CD4-positive, alpha-beta T cell (primary cell): ENCODE results near the gene MVD. TPM values are rescaled to one million over a fixed set of nuclear protein-coding genes. Genes with fewer than 3 reads are reported as not detected.

Experiments used
- ATAC-seq: fragments of 200-7000 bp; cut with Tn5 transposase; one replicate; pipeline ENCODE4 v1.10.0; 2022; ENCODE audit warnings: mild to moderate bottlenecking; ENCODE audit not compliant: poor library complexity
- CTCF ChIA-PET: fragments of 350-600 bp; sonication (Branson Sonifier 250); formaldehyde crosslinking; loops from one replicate; lab custom pipeline; 2021; ENCODE audit warnings: antibody characterized with exemption, inconsistent platforms; lab: Charles Lee
- POLR2A ChIA-PET: fragments of 350-600 bp; sonication (Branson Sonifier 250); formaldehyde crosslinking; loops from one replicate; lab custom pipeline; 2021; ENCODE audit warnings: antibody characterized with exemption, inconsistent platforms; lab: Charles Lee
- DNase-seq, 14 experiments: peaks; one replicate each; pipeline ENCODE4 v3.0.0-alpha.2; 2013 to 2020; ENCODE audit warnings: mixed read lengths in 2 of 14
- H3K27ac ChIP-seq, 2 donors: one replicate each; pipeline versions ENCODE4 v1.5.1 to v1.7.0; 2013; ENCODE audit warnings: low read length in 2 of 2, low read depth in 1 of 2, mild to moderate bottlenecking in 1 of 2
- H3K27me3 ChIP-seq, 2 experiments: 1 replicate in 1 of 2; 2 replicates in 1 of 2; pipeline versions ENCODE4 v1.6.1 to v1.7.0; 2013; ENCODE audit warnings: low read length in 2 of 2, control low read depth in 1 of 2, mild to moderate bottlenecking in 1 of 2, moderate library complexity in 1 of 2; ENCODE audit not compliant: insufficient read depth in 2 of 2, control insufficient read depth in 1 of 2
- H3K36me3 ChIP-seq: one replicate; pipeline ENCODE4 v1.6.1; 2013; ENCODE audit warnings: low read length, control low read depth; ENCODE audit not compliant: insufficient read depth
- H3K4me1 ChIP-seq: one replicate; pipeline ENCODE4 v1.6.1; 2013; ENCODE audit warnings: low read length, control low read depth; ENCODE audit not compliant: insufficient read depth
- H3K4me3 ChIP-seq: one replicate; pipeline ENCODE4 v1.5.1; 2013; ENCODE audit warnings: mild to moderate bottlenecking, low read length, moderate library complexity
- H3K9me3 ChIP-seq, 2 experiments: 1 replicate in 1 of 2; 2 replicates in 1 of 2; pipeline versions ENCODE4 v1.6.1 to v1.7.0; 2013; ENCODE audit warnings: low read length in 2 of 2, mild to moderate bottlenecking in 2 of 2, control low read depth in 1 of 2, moderate library complexity in 1 of 2; ENCODE audit not compliant: control insufficient read depth in 1 of 2, insufficient read depth in 1 of 2
- H3K27ac Mint-ChIP-seq: one replicate; pipeline ENCODE4 v1.8.0; 2020; ENCODE audit warnings: mixed read lengths
- H3K27me3 Mint-ChIP-seq: one replicate; pipeline ENCODE4 v1.8.0; 2021; ENCODE audit warnings: mixed read lengths
- H3K36me3 Mint-ChIP-seq: one replicate; pipeline ENCODE4 v1.8.0; 2021; ENCODE audit warnings: low read depth, mixed read lengths
- H3K4me1 Mint-ChIP-seq: one replicate; pipeline ENCODE4 v1.8.0; 2021; ENCODE audit warnings: low read depth, mixed read lengths
- H3K4me3 Mint-ChIP-seq: one replicate; pipeline ENCODE4 v1.8.0; 2020; ENCODE audit warnings: mild to moderate bottlenecking, mixed read lengths
- H3K9me3 Mint-ChIP-seq: one replicate; pipeline ENCODE4 v1.8.0; 2020; ENCODE audit warnings: mixed read lengths
- intact Hi-C, 2 experiments: fragments of 100-400 bp; cut with DNase I in 1 of 2; cut with micrococcal nuclease in 1 of 2; formaldehyde crosslinking; loops; one replicate each; pipeline versions ENCODE4 v1.15.1 to v1.9.0; 2023 to 2025; cut with DNase I, micrococcal nuclease
- total RNA-seq, 174 experiments: library from RNA in 2 of 174; stranded (reverse) in 2 of 174; gene quantifications; one replicate each; pipeline ENCODE4 v1.2.3 and lab custom pipeline; 2021 to 2026
- TF ChIP-seq, protein P1 (sequence below): fragments of 200-600 bp; IDR thresholded peaks from one replicate; pipeline ENCODE4 v1.8.0; 2022; ENCODE audit warnings: antibody characterized with exemption, mild to moderate bottlenecking

MVD gene
- total RNA-seq, 2 experiments from 2014 or later = 74.2 to 76.9 TPM

DNA sequence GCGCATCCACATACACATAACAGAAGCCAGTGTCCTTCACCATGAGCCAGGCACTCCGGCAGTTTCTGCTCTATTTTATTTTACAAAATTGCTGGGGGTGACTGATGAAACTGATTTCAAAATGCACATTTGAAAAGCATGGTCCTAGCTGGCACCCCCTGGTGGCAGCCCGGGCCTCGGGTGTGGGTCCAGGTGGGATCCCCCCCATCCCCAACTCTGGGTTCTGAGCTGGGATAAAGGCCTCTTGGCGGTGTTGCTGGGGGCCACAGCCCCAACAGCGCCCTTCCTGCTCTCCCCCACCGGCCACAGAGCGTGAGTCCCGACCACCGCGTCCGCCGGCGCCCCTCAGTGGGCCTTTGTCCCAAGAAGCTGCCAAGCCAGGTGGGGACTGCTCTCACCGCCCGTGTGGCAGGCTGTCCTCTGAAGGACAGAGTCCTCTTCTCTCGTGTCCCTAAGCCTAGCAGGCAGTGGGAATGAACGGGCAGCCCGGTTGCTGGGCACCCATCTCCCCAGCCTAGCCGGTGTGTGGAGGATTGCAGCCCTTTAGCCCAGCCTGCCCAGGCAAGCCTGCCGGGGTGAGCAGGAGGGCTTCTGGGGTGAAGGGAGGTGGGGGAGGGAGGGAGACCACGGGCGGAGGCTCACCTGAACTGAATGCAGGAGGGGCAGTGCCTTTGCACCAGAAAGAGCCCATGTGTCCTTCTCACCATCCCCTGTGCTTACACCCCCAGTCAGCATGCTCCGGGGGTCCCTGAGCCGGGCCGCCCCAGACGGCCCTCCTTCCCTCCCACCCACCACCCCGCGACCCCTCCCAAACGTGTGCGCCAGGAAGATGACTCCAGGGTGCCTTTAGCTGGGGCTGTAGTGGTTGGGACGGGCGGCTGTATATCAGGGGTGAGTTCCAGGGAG is 22.5 kb upstream of the MVD start:
- no peaks in the 10 kb centered on the region for H3K27me3 Mint-ChIP-seq
- intact Hi-C loops = loop anchor here (1.0 to 5.0 kb wide), 6 partner anchors 15 to 233 kb away; partner anchors contain the start of genes CYBA (in 2 of the 2), MVD (in 1 of the 2) and ZFPM1 (in 1 of the 2)
- Histone ChIP-seq H3K4me1 (peaks cover 80% of the 10 kb centered on the region), H3K27me3 (no peaks in the 10 kb centered on the region), H3K9me3 (no peaks in the 10 kb centered on the region), H3K27ac (peak overlapping the region; percentile 29 to 56), H3K36me3 (peaks cover 18% of the 10 kb centered on the region), H3K4me3 (peak overlapping the region; percentile 77)
- POLR2A ChIA-PET = interaction anchor here (0.7 to 4.7 kb wide), 5 partner anchors 12 to 46 kb away, joined by 3 to 71 read pairs (median 3); partner anchors contain the start of genes CTU2, CYBA and RNF166
- peak overlapping the region; percentile 87 for H3K4me3 Mint-ChIP-seq
- peak; percentile 44 to 80 (median 58) for DNase-seq
- peaks cover 14% of the 10 kb centered on the region for H3K36me3 Mint-ChIP-seq
- peak; percentile 26 for ATAC-seq
- TF ChIP-seq, protein P1, sequence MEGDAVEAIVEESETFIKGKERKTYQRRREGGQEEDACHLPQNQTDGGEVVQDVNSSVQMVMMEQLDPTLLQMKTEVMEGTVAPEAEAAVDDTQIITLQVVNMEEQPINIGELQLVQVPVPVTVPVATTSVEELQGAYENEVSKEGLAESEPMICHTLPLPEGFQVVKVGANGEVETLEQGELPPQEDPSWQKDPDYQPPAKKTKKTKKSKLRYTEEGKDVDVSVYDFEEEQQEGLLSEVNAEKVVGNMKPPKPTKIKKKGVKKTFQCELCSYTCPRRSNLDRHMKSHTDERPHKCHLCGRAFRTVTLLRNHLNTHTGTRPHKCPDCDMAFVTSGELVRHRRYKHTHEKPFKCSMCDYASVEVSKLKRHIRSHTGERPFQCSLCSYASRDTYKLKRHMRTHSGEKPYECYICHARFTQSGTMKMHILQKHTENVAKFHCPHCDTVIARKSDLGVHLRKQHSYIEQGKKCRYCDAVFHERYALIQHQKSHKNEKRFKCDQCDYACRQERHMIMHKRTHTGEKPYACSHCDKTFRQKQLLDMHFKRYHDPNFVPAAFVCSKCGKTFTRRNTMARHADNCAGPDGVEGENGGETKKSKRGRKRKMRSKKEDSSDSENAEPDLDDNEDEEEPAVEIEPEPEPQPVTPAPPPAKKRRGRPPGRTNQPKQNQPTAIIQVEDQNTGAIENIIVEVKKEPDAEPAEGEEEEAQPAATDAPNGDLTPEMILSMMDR = peak; percentile 71
- H3K27ac Mint-ChIP-seq = peak overlapping the region; percentile 80
- H3K9me3 Mint-ChIP-seq = no peaks in the 10 kb centered on the region
- H3K4me1 Mint-ChIP-seq = peaks cover 55% of the 10 kb centered on the region
- CTCF ChIA-PET = interaction anchor here (0.7 to 2.3 kb wide), 10 partner anchors 8 to 115 kb away, joined by 3 to 23 read pairs (median 6); partner anchors contain the start of genes CTU2, MVD, RNF166 and ZC3H18

DNA sequence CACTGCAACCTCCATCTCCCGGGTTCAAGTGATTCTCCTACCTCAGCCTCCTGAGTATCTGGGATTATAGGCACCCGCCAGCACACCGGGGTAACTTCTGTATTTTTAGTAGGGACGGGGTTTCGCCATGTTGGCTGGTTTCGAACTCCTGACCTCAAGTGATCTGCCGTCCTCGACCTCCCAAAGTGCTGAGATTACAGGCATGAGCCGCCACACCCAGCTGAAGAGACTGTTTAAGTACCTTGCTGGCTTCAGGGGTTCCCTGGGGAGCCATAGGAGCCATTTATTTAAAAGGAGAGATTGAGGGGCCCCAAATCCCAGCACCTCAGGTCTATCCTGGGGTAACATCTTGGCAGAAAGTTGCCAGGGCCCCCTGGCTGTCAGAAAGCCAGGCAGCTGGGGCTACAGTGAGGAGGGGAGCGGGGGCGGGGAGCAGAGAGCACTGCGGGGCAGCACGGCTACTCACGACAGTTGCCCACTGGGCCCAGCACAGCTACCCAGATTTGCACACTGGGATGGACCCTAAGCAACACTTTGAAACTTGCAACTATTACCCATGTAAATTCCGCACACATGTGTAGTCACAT is 21.8 kb upstream of the MVD start:
- TF ChIP-seq, protein P1 = no peak
- H3K36me3 Mint-ChIP-seq = peaks cover 19% of the 10 kb centered on the region
- POLR2A ChIA-PET = interaction anchor here (0.7 to 4.7 kb wide), 4 partner anchors 12 to 46 kb away, joined by 3 to 71 read pairs (median 4); partner anchors contain the start of genes CTU2 and RNF166

More for the DNA sequence above, 21.8 kb upstream of the MVD start:
- Histone ChIP-seq H3K4me1 (peaks cover 78% of the 10 kb centered on the region), H3K36me3 (peaks cover 25% of the 10 kb centered on the region), H3K27me3 (no peaks in the 10 kb centered on the region), H3K9me3 (no peaks in the 10 kb centered on the region), H3K4me3 (peak overlapping the region; percentile 77), H3K27ac (no peak overlapping the region)
- no peaks in the 10 kb centered on the region for H3K27me3 Mint-ChIP-seq
- CTCF ChIA-PET = interaction anchor here (0.7 to 2.3 kb wide), 10 partner anchors 9 to 115 kb away, joined by 3 to 23 read pairs (median 6); partner anchors contain the start of genes CTU2, MVD, RNF166 and ZC3H18
- no peak for DNase-seq
- no peaks in the 10 kb centered on the region for H3K9me3 Mint-ChIP-seq
- peak overlapping the region; percentile 80 for H3K27ac Mint-ChIP-seq
- H3K4me3 Mint-ChIP-seq = peak overlapping the region; percentile 87
- intact Hi-C loops = loop anchor here (2.0 to 5.0 kb wide), 4 partner anchors 20 to 232 kb away; partner anchors contain the start of genes CYBA (in 2 of the 2), IL17C (in 1 of the 2) and ZFPM1 (in 1 of the 2)
- H3K4me1 Mint-ChIP-seq = peaks cover 50% of the 10 kb centered on the region
- no peak for ATAC-seq
